K562 (cell line): ENCODE data around the gene RACK1. TPM values are rescaled to one million over a fixed set of nuclear protein-coding genes. Genes with fewer than 3 reads are reported as not detected.

ENCODE experiments used
- ATAC-seq: fragments of 200-7000 bp; cut with Tn5 transposase; 3 replicates; pipeline ENCODE4 v1.9.1; 2020; ENCODE audit warnings: moderate library complexity
- BruUV-seq: library from RNA; stranded (reverse); fragments of 400-500 nt; replicated peaks from 2 replicates; lab custom pipeline; 2021; lab: Mats Ljungman, UMichigan
- CTCF ChIA-PET: fragments of 300-600 bp; formaldehyde crosslinking; extraction: SDS; loops from one replicate; lab custom pipeline; 2021; ENCODE audit warnings: low intra/inter-chr PET ratio; lab: Yijun Ruan, JAX
- POLR2A ChIA-PET: fragments of 300-600, 350-650 bp; sonication (Branson Sonifier 250); formaldehyde crosslinking; extraction: SDS; loops from one replicate; lab custom pipeline; 2021; ENCODE audit warnings: antibody characterized with exemption, inconsistent platforms; lab: Yijun Ruan, JAX
- DNase-seq, 4 experiments: peaks; one replicate each; pipeline versions ENCODE4 v3.0.0 to v3.0.0-alpha.2; 2011 to 2018; ENCODE audit warnings: low spot score in 3 of 4, mixed read lengths in 3 of 4; ENCODE audit errors: extremely low read depth in 1 of 4
- FAIRE-seq: peaks from 2 replicates; lab custom pipeline; 2011; peaks lifted over from hg19 to GRCh38; lab: Jason Lieb, UNC
- H2AFZ ChIP-seq: 2 replicates; pipeline ENCODE4 v1.6.0; 2011; ENCODE audit warnings: low read depth, low read length, control low read depth, inconsistent platforms
- H3K27ac ChIP-seq: fragments of 200-600 bp; 3 replicates; pipeline ENCODE4 v1.8.0; 2011; ENCODE audit warnings: low read depth, mild to moderate bottlenecking, control low read depth, inconsistent platforms, low read length, moderate library complexity, mixed read lengths; ENCODE audit errors: extremely low read depth
- H3K27me3 ChIP-seq, 2 experiments: fragments of 300-600 bp in 1 of 2; 2 replicates in 1 of 2; 3 replicates in 1 of 2; pipeline versions ENCODE4 v1.6.0 to v1.8.0; 2011; ENCODE audit warnings: inconsistent platforms in 2 of 2, low read length in 2 of 2, mild to moderate bottlenecking in 1 of 2, mixed read lengths in 1 of 2, moderate library complexity in 1 of 2; ENCODE audit not compliant: control insufficient read depth in 2 of 2, insufficient read depth in 2 of 2
- H3K36me3 ChIP-seq: fragments of 300-600 bp; 3 replicates; pipeline ENCODE4 v1.8.0; 2011; ENCODE audit warnings: mild to moderate bottlenecking, low read length, inconsistent platforms; ENCODE audit not compliant: control insufficient read depth, insufficient read depth
- H3K4me1 ChIP-seq, 2 experiments: fragments of 200-600 bp in 1 of 2; replicated peaks in 1 of 2; 2 replicates in 1 of 2; 3 replicates in 1 of 2; pipeline versions ENCODE4 v1.5.1 to v1.8.0; 2011; ENCODE audit warnings: inconsistent platforms in 2 of 2, low read length in 2 of 2, mild to moderate bottlenecking in 1 of 2, mixed read lengths in 1 of 2, moderate library complexity in 1 of 2; ENCODE audit not compliant: control insufficient read depth in 2 of 2, insufficient read depth in 2 of 2
- H3K4me2 ChIP-seq: 2 replicates; pipeline ENCODE4 v1.6.1; 2011; ENCODE audit warnings: low read length, control low read depth, inconsistent platforms, mixed read lengths; ENCODE audit not compliant: insufficient read depth
- H3K4me3 ChIP-seq: fragments of 200-600 bp; sonication (generic), shearing (Covaris generic); 2 replicates; pipeline ENCODE4 v1.5.1; 2016; ENCODE audit warnings: control low read depth, inconsistent platforms
- H3K79me2 ChIP-seq: fragments of 200-600 bp; 3 replicates; pipeline ENCODE4 v1.8.0; 2011; ENCODE audit warnings: low read length, inconsistent platforms; ENCODE audit not compliant: control insufficient read depth, insufficient read depth
- H3K9ac ChIP-seq, 2 experiments: 2 replicates each; pipeline versions ENCODE4 v1.6.0 to v1.6.1; 2011; ENCODE audit warnings: low read depth in 2 of 2, low read length in 2 of 2, control low read depth in 1 of 2, inconsistent platforms in 1 of 2, mild to moderate bottlenecking in 1 of 2, mixed read lengths in 1 of 2; ENCODE audit not compliant: insufficient read depth in 1 of 2
- H3K9me1 ChIP-seq: one replicate; pipeline ENCODE4 v1.6.0; 2011; ENCODE audit warnings: inconsistent platforms, mild to moderate bottlenecking, low read length, moderate library complexity; ENCODE audit not compliant: control insufficient read depth, insufficient read depth
- H3K9me3 ChIP-seq: replicated peaks from 2 replicates; pipeline ENCODE4 v1.5.1; 2011; ENCODE audit warnings: low read depth, low read length, inconsistent platforms; ENCODE audit not compliant: control insufficient read depth, insufficient read depth
- H4K20me1 ChIP-seq: replicated peaks from 2 replicates; pipeline ENCODE4 v1.6.1; 2011; ENCODE audit warnings: low read length, inconsistent platforms, mixed read lengths; ENCODE audit not compliant: control insufficient read depth, insufficient read depth
- BRD9 ChIP-seq: fragments of 450-650 bp; IDR thresholded peaks from 2 replicates; pipeline ENCODE4 v1.6.1; 2018; ENCODE audit warnings: low read depth; ENCODE audit not compliant: partially characterized antibody
- BRF1 ChIP-seq: IDR thresholded peaks from 3 replicates; pipeline ENCODE4 v1.6.1; 2011; ENCODE audit warnings: borderline replicate concordance, mild to moderate bottlenecking; ENCODE audit not compliant: insufficient read length; ENCODE audit errors: extremely low read depth
- GATA2 ChIP-seq: sonication (generic); formaldehyde crosslinking; IDR thresholded peaks from 2 replicates; pipeline ENCODE4 v1.4.0; 2020; ENCODE audit warnings: mild to moderate bottlenecking, missing genetic modification reagents
- HLTF ChIP-seq: fragments of 450-650 bp; IDR thresholded peaks from 2 replicates; pipeline ENCODE4 v1.6.1; 2016
- MAFG ChIP-seq: fragments of 450-650 bp; conservative IDR thresholded peaks from 2 replicates; pipeline ENCODE4 v1.6.1; 2016; ENCODE audit warnings: missing genetic modification characterization, missing compliant biosample characterization
- MITF ChIP-seq: IDR thresholded peaks from 2 replicates; pipeline ENCODE4 v1.6.1; 2014; ENCODE audit warnings: antibody characterized with exemption
- NCOA2 ChIP-seq, 2 experiments: fragments of 450-650 bp; IDR thresholded peaks; 2 replicates each; pipeline ENCODE4 v1.6.1; 2018; ENCODE audit warnings: mild to moderate bottlenecking in 2 of 2, moderate library complexity in 1 of 2; ENCODE audit not compliant: partially characterized antibody in 2 of 2
- PHTF2 ChIP-seq: fragments of 250-450 bp; sonication (Bioruptor Pico); IDR thresholded peaks from 2 replicates; pipeline ENCODE4 v1.5.0; 2021; ENCODE audit warnings: mild to moderate bottlenecking
- SIN3A ChIP-seq, 2 experiments: fragments of 150-350 bp in 1 of 2; IDR thresholded peaks; 2 replicates each; pipeline ENCODE4 v1.6.1; 2011 to 2016; ENCODE audit warnings: borderline replicate concordance in 2 of 2, low read depth in 2 of 2, low read length in 2 of 2, mild to moderate bottlenecking in 2 of 2, moderate library complexity in 2 of 2; ENCODE audit not compliant: control insufficient read depth in 1 of 2
- TAF1 ChIP-seq: IDR thresholded peaks from 2 replicates; pipeline ENCODE4 v1.6.1; 2011; ENCODE audit warnings: mild to moderate bottlenecking, low read length, moderate library complexity; ENCODE audit not compliant: insufficient read depth, control insufficient read depth, severe bottlenecking; ENCODE audit errors: extremely low read depth
- TAF9B ChIP-seq: fragments of 450-650 bp; IDR thresholded peaks from 2 replicates; pipeline ENCODE4 v1.6.1; 2018; ENCODE audit warnings: mild to moderate bottlenecking; ENCODE audit not compliant: partially characterized antibody
- THAP7 ChIP-seq: fragments of 250-450 bp; sonication (Bioruptor Pico); IDR thresholded peaks from 2 replicates; pipeline ENCODE4 v1.5.0; 2021
- XRCC5 ChIP-seq: fragments of 200-400 bp; formaldehyde crosslinking; IDR thresholded peaks from 2 replicates; pipeline ENCODE4 v1.6.1; 2017; ENCODE audit warnings: low read depth, mild to moderate bottlenecking, low read length
- ZC3H4 ChIP-seq: sonication (generic); formaldehyde crosslinking; IDR thresholded peaks from 2 replicates; pipeline ENCODE4 v1.9.0; 2021; ENCODE audit warnings: missing genetic modification reagents, borderline replicate concordance
- ZEB2 ChIP-seq: fragments of 450-650 bp; IDR thresholded peaks from 2 replicates; pipeline ENCODE4 v1.6.1; 2016
- ZNF551 ChIP-seq: fragments of 250-450 bp; sonication (Bioruptor Pico); IDR thresholded peaks from 2 replicates; pipeline ENCODE4 v1.5.0; 2021; ENCODE audit warnings: mild to moderate bottlenecking, moderate library complexity
- ZNF586 ChIP-seq: fragments of 450-650 bp; formaldehyde crosslinking; conservative IDR thresholded peaks from 2 replicates; pipeline ENCODE4 v1.4.0; 2020; ENCODE audit warnings: mild to moderate bottlenecking, moderate library complexity
- WGBS: fragments of 100-300 bp; shearing (Covaris generic); methylation state at CpG from one replicate; pipeline ENCODE4 v1.1.6; 2016; ENCODE audit warnings: low coverage, mixed read lengths; ENCODE audit not compliant: insufficient coverage; ENCODE audit errors: missing lambda C conversion rate; 5-methylcytosine and 5-hydroxymethylcytosine counted together
- in situ Hi-C: fragments of 300-500 bp; cut with MboI; formaldehyde crosslinking; loops from 4 replicates; pipeline ENCODE4 v1.15.0; 2018; ENCODE audit warnings: inconsistent platforms, mixed read lengths
- intact Hi-C: fragments of 100-400 bp; cut with micrococcal nuclease; formaldehyde crosslinking; loops from 2 replicates; pipeline ENCODE4 v1.14.2; 2022
- polyA plus RNA-seq, 8 experiments: library from polyadenylated mRNA; depleted of rRNA in 4 of 8; stranded (reverse) in 5 of 8; unstranded in 3 of 8; fragments of >200 nt; fragmentation: Nextera tagmentation in 2 of 8; fragmentation: Illumina TruSeq in 1 of 8; extraction: Ambion mirVana in 2 of 8; extraction: Trizol in 1 of 8; gene quantifications; 2 replicates each; pipeline versions ENCODE4 v1.2.1 to v1.2.3, GENCODE V29; 2011 to 2014; ENCODE audit warnings: inconsistent platforms in 1 of 8, missing spikeins in 1 of 8
- total RNA-seq, 7 experiments: library from RNA; depleted of rRNA in 6 of 7; stranded (reverse); fragments of >200 nt in 6 of 7; fragmentation: Illumina TruSeq in 2 of 7; extraction: Trizol in 2 of 7; gene quantifications; 2 replicates each; pipeline versions ENCODE4 v1.2.1 to v1.2.3, GENCODE V29; 2011 to 2021; ENCODE audit warnings: low replicate concordance in 1 of 7

RACK1 gene
- total and polyA plus RNA-seq, 9 of the 15 experiments (the other 6 are each of a cell fraction or from before 2014, with no cell fraction given) = 2,303 to 5,311 (median 3,833) TPM

GRCh38 chr5:181212934-181213333 is 30.8 kb downstream of the RACK1 start:
- H3K4me1 ChIP-seq = peaks cover 12 to 17% of the 10 kb centered on the region in 2 experiments; a peak in 4 of 5 replicates
- 75% methylated on average over 2 of the region's 2 CpGs for WGBS
- FAIRE-seq = no peak

More at GRCh38 chr5:181212934-181213333, 30.8 kb downstream of the RACK1 start:
- ATAC-seq = no peak
- no peaks in the 10 kb centered on the region for H3K27me3 ChIP-seq
- no peaks in the 10 kb centered on the region for H3K9me1 ChIP-seq
- in situ Hi-C loops (no loop called here), intact Hi-C loops (no loop called here)
- H3K79me2 ChIP-seq = no peaks in the 10 kb centered on the region
- H4K20me1 ChIP-seq = no peaks in the 10 kb centered on the region
- no peak overlapping the region for H3K4me3 ChIP-seq
- H3K27ac ChIP-seq = no peak overlapping the region
- ChIA-PET POLR2A (no interaction called here), CTCF (no interaction called here)
- no peak for DNase-seq
- TF ChIP-seq BRF1 (no peak), GATA2 (CRISPR knock-in tag) (no peak), SIN3A (IDR thresholded peaks at IDR 0.05; ENCODE audit: borderline replicate concordance in 2 of 2, control insufficient read depth in 1 of 2, low read depth in 2 of 2, low read length in 2 of 2) (no peak), TAF1 (no peak), NCOA2 (IDR thresholded peaks at IDR 0.05; ENCODE audit: partially characterized antibody in 2 of 2) (no peak), MAFG (tag) (no peak), MITF (no peak), ZEB2 (no peak), TAF9B (no peak), ZNF586 (CRISPR knock-in tag) (no peak), ZNF551 (CRISPR knock-in tag) (no peak), THAP7 (no peak), PHTF2 (CRISPR knock-in tag) (no peak), BRD9 (no peak), XRCC5 (no peak), ZC3H4 (CRISPR knock-in tag) (no peak), HLTF (no peak)
- no TSS peak for BruUV-seq
- peak overlapping the region in 1 of 2 experiments; percentile 27; a peak in 1 of 4 replicates for H3K9ac ChIP-seq
- H2AFZ ChIP-seq = 0 out of 2 replicates have a peak overlapping the region, but pooled peaks have one; percentile 27
- no peaks in the 10 kb centered on the region for H3K36me3 ChIP-seq
- no peak overlapping the region for H3K4me2 ChIP-seq
- H3K9me3 ChIP-seq = no peaks in the 10 kb centered on the region
